HUES6 (cell line): Measurements from ENCODE around the gene ITFG1.
"Not testable (repeated sequence)": the region's sequence is repeated elsewhere in the genome, so short reads cannot be mapped to it uniquely, and the experiment has no call there.

Experiments
- H3K27ac ChIP-seq: 2 replicates; pipeline ENCODE4 v1.7.0; 2013; ENCODE audit warnings: low read depth, mild to moderate bottlenecking, low read length, inconsistent platforms
- H3K27me3 ChIP-seq: 2 replicates; pipeline ENCODE4 v1.6.1; 2013; ENCODE audit warnings: low read length; ENCODE audit not compliant: control insufficient read depth, insufficient read depth
- H3K36me3 ChIP-seq: 2 replicates; pipeline ENCODE4 v1.6.1; 2013; ENCODE audit warnings: low read length; ENCODE audit not compliant: control insufficient read depth, insufficient read depth
- H3K4me1 ChIP-seq: 2 replicates; pipeline ENCODE4 v1.6.1; 2013; ENCODE audit warnings: low read length; ENCODE audit not compliant: control insufficient read depth, insufficient read depth
- H3K4me3 ChIP-seq: 2 replicates; pipeline ENCODE4 v1.5.1; 2013; ENCODE audit warnings: low read depth, low read length
- H3K9ac ChIP-seq: one replicate; pipeline ENCODE4 v1.6.1; 2013; ENCODE audit warnings: mild to moderate bottlenecking, low read length
- H3K9me3 ChIP-seq: 2 replicates; pipeline ENCODE4 v1.6.1; 2013; ENCODE audit warnings: low read depth, low read length; ENCODE audit not compliant: control insufficient read depth, insufficient read depth

ITFG1 gene

GRCh38 chr16:47459603-47460002 is 1.3 kb downstream of the ITFG1 start:
- Histone ChIP-seq H3K9ac (no peak overlapping the region), H3K27ac (no peak overlapping the region), H3K4me3 (peak overlapping the region; percentile 99), H3K27me3 (no peaks in the 10 kb centered on the region), H3K4me1 (peaks cover 22% of the 10 kb centered on the region), H3K9me3 (no peaks in the 10 kb centered on the region), H3K36me3 (peaks cover 10% of the 10 kb centered on the region)

GRCh38 chr16:47458331-47458730 is 2.5 kb downstream of the ITFG1 start:
- no peak overlapping the region for H3K4me3 ChIP-seq
- H3K27ac ChIP-seq, result no peak overlapping the region
- H3K9ac ChIP-seq, result no peak overlapping the region
- H3K4me1 ChIP-seq, result peaks cover 10% of the 10 kb centered on the region; the same call in 1 of the 2 replicates
- no peaks in the 10 kb centered on the region for H3K27me3 ChIP-seq
- peaks cover 20% of the 10 kb centered on the region for H3K36me3 ChIP-seq
- H3K9me3 ChIP-seq, result no peaks in the 10 kb centered on the region

- Histone ChIP-seq H3K27me3 (no peaks in the 10 kb centered on the region), H3K36me3 (peaks cover 51% of the 10 kb centered on the region), H3K27ac (no peak overlapping the region), H3K4me3 (no peak overlapping the region), H3K4me1 (no peaks in the 10 kb centered on the region), H3K9me3 (no peaks in the 10 kb centered on the region), H3K9ac (no peak overlapping the region)
Observed at GRCh38 chr16:47449788-47450187, 11.1 kb downstream of the ITFG1 start.

- Histone ChIP-seq H3K36me3 (peaks cover 48% of the 10 kb centered on the region), H3K27me3 (no peaks in the 10 kb centered on the region), H3K4me3 (no peak overlapping the region), H3K9ac (no peak overlapping the region), H3K4me1 (no peaks in the 10 kb centered on the region), H3K27ac (no peak overlapping the region), H3K9me3 (no peaks in the 10 kb centered on the region)
Observed at GRCh38 chr16:47448830-47449575, 11.9 kb downstream of the ITFG1 start.

- H3K9ac ChIP-seq, result no peak overlapping the region
- H3K36me3 ChIP-seq, result peaks cover 26% of the 10 kb centered on the region
- H3K9me3 ChIP-seq, result no peaks in the 10 kb centered on the region
- H3K4me1 ChIP-seq, result no peaks in the 10 kb centered on the region
- no peak overlapping the region for H3K4me3 ChIP-seq
- no peak overlapping the region for H3K27ac ChIP-seq
- no peaks in the 10 kb centered on the region for H3K27me3 ChIP-seq
Observed at GRCh38 chr16:47446431-47446830, 14.4 kb downstream of the ITFG1 start.

- H3K36me3 ChIP-seq, H3K9ac ChIP-seq, H3K9me3 ChIP-seq, H3K27ac ChIP-seq, H3K4me3 ChIP-seq, H3K27me3 ChIP-seq, H3K4me1 ChIP-seq: not testable (repeated sequence)
Observed at GRCh38 chr16:47442884-47443283, 18.0 kb downstream of the ITFG1 start.

- not testable (repeated sequence) for H3K36me3 ChIP-seq, H3K4me3 ChIP-seq, H3K9ac ChIP-seq, H3K27me3 ChIP-seq, H3K27ac ChIP-seq, H3K4me1 ChIP-seq, H3K9me3 ChIP-seq
Observed at GRCh38 chr16:47440066-47440465, 20.8 kb downstream of the ITFG1 start.

GRCh38 chr16:47434274-47434673 is 26.6 kb downstream of the ITFG1 start:
- H3K36me3 ChIP-seq, H3K4me1 ChIP-seq, H3K27me3 ChIP-seq, H3K9me3 ChIP-seq, H3K27ac ChIP-seq, H3K9ac ChIP-seq, H3K4me3 ChIP-seq: not testable (repeated sequence)

GRCh38 chr16:47431960-47432359 is 28.9 kb downstream of the ITFG1 start:
- H3K9me3 ChIP-seq, result peaks cover 6% of the 10 kb centered on the region
- no peak overlapping the region for H3K4me3 ChIP-seq
- no peaks in the 10 kb centered on the region for H3K4me1 ChIP-seq
- peaks cover 5% of the 10 kb centered on the region; the same call in 1 of the 2 replicates for H3K36me3 ChIP-seq
- H3K9ac ChIP-seq, result no peak overlapping the region
- H3K27ac ChIP-seq, result no peak overlapping the region
- H3K27me3 ChIP-seq, result no peaks in the 10 kb centered on the region

- peaks cover 6% of the 10 kb centered on the region for H3K9me3 ChIP-seq
- no peak overlapping the region for H3K4me3 ChIP-seq
- H3K36me3 ChIP-seq, result peaks cover 10% of the 10 kb centered on the region; the same call in 1 of the 2 replicates
- H3K9ac ChIP-seq, result no peak overlapping the region
- H3K4me1 ChIP-seq, result peaks cover 13% of the 10 kb centered on the region
- H3K27ac ChIP-seq, result no peak overlapping the region
- no peaks in the 10 kb centered on the region for H3K27me3 ChIP-seq
Observed at GRCh38 chr16:47426806-47427205, 34.1 kb downstream of the ITFG1 start.

GRCh38 chr16:47424846-47425245 is 36.0 kb downstream of the ITFG1 start:
- Histone ChIP-seq H3K4me1 (peaks cover 13% of the 10 kb centered on the region), H3K36me3 (peaks cover 12% of the 10 kb centered on the region; the same call in 1 of the 2 replicates), H3K27me3 (no peaks in the 10 kb centered on the region), H3K9ac (no peak overlapping the region), H3K27ac (no peak overlapping the region), H3K4me3 (no peak overlapping the region), H3K9me3 (no peaks in the 10 kb centered on the region)
